AG09309 (cell line): ENCODE results near the gene PTPRO.

Source experiments
- DNase-seq: peaks from one replicate; pipeline ENCODE4 v3.0.0-alpha.2; 2010; ENCODE audit warnings: low read depth
- H3K4me3 ChIP-seq: 2 replicates; pipeline ENCODE4 v1.5.1; 2011; ENCODE audit warnings: mild to moderate bottlenecking, low read depth, low read length, moderate library complexity; ENCODE audit not compliant: control insufficient read depth
- CTCF ChIP-seq: IDR thresholded peaks from 2 replicates; pipeline ENCODE4 v1.5.1; 2011; ENCODE audit warnings: mild to moderate bottlenecking, low read depth, low read length, inconsistent platforms; ENCODE audit not compliant: insufficient read depth, control insufficient read depth; ENCODE audit errors: missing control alignments

PTPRO gene

GRCh38 chr12:15341371-15341770 lies 19.1 kb downstream of the PTPRO start:
- no peak for TF ChIP-seq CTCF

GRCh38 chr12:15344561-15344960 lies 22.3 kb downstream of the PTPRO start:
- no peak for DNase-seq
- no peak overlapping the region for H3K4me3 ChIP-seq
- TF ChIP-seq CTCF = no peak

More at GRCh38 chr12:15341371-15341770, 19.1 kb downstream of the PTPRO start:
- H3K4me3 ChIP-seq = no peak overlapping the region
- DNase-seq = no peak

GRCh38 chr12:15346488-15346887 lies 24.2 kb downstream of the PTPRO start:
- TF ChIP-seq CTCF = no peak
- H3K4me3 ChIP-seq = no peak overlapping the region
- no peak for DNase-seq

GRCh38 chr12:15350643-15351042 lies 28.3 kb downstream of the PTPRO start:
- no peak overlapping the region for H3K4me3 ChIP-seq
- no peak for DNase-seq
- TF ChIP-seq CTCF = no peak

GRCh38 chr12:15355766-15356165 lies 33.5 kb downstream of the PTPRO start:
- no peak overlapping the region for H3K4me3 ChIP-seq
- no peak for TF ChIP-seq CTCF
- DNase-seq = no peak

GRCh38 chr12:15356951-15357364 lies 34.6 kb downstream of the PTPRO start:
- no peak for TF ChIP-seq CTCF
- no peak for DNase-seq
- H3K4me3 ChIP-seq = no peak overlapping the region
